Occipital lobe (tissue), 2 donors: ENCODE measurements around the gene TXNRD3. TPM values are rescaled to one million over a fixed set of nuclear protein-coding genes. Genes with fewer than 3 reads are reported as not detected.

Source experiments
- DNase-seq: peaks from one replicate; lab custom pipeline; 2025; lab: John Stamatoyannopoulos, UW
- total RNA-seq: library from RNA; depleted of rRNA; stranded (reverse); fragments of >200 nt; gene quantifications from one replicate; pipeline ENCODE4 v1.2.3, GENCODE V29; 2014

The TXNRD3 gene
- total RNA-seq, 1 donor from 2014 or later, result 15.3 TPM

DNA sequence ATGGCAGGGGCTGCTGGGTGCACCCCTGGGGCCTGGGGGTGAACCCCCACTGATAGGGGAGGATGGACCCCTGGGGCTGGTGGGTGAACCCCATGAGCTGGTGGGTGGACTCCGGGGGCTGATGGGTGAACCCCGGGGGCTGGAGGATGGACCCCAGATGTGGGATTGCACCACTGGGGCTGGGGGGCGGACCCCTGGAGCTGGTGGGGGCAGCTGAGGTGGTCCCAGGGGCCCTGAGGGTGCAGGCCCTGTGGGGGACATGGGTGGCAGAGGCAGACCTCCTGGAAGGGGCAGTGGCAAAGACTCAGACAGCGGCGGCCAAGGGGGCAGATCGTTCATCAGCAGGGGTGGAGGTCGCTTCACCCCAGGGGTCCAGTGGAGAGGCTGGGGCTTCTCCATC is 17.4 kb upstream of the TXNRD3 start:
- no peak for DNase-seq

GRCh38 chr3:126671521-126671920 is 16.6 kb upstream of the TXNRD3 start:
- no peak for DNase-seq

DNA sequence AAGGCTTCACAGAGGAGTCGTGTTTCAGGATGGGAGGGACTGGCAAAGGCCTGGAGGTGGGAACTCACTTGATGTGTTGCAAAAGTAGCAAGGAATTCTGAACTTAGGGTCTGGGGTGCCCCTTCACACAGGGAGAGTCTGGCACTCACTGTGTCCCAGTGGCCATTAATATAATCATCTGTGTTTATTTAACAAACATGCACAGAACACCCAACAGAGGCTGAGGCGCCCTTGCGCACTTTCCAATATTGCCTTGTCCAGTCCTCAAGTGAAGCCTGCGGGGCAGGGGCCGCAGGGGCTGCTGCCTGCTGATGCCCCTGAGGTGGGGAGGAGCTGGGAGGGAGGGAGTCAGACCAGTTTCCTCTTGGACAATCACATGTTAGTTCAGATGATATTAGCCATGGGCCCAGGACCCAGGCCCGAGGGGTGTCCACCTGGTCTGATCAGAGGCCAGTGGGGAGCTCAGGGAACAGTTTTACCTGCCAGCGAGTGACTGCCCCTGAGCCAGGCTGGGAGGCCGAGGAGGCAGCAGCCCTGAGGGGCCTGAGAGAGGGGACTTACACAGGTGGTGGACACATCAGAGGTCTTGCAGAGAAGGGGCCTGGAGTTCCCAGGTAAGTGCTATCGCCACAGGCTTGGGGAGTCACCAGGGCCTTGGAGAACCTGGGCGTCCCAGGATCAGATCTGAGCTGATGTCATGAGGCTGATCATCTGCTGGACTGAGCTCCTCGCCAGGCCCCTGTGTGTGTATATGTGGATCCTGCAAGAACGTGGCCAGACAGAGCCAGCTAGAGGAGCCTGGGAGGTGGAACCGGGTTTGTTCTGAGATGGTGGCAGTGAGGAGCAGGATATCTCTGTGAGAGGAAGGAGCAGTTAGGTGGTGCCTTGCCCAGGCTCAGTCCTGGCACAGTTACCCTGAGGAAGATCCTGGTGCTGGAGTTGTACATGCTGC is 13.8 kb upstream of the TXNRD3 start:
- no peak for DNase-seq

DNA sequence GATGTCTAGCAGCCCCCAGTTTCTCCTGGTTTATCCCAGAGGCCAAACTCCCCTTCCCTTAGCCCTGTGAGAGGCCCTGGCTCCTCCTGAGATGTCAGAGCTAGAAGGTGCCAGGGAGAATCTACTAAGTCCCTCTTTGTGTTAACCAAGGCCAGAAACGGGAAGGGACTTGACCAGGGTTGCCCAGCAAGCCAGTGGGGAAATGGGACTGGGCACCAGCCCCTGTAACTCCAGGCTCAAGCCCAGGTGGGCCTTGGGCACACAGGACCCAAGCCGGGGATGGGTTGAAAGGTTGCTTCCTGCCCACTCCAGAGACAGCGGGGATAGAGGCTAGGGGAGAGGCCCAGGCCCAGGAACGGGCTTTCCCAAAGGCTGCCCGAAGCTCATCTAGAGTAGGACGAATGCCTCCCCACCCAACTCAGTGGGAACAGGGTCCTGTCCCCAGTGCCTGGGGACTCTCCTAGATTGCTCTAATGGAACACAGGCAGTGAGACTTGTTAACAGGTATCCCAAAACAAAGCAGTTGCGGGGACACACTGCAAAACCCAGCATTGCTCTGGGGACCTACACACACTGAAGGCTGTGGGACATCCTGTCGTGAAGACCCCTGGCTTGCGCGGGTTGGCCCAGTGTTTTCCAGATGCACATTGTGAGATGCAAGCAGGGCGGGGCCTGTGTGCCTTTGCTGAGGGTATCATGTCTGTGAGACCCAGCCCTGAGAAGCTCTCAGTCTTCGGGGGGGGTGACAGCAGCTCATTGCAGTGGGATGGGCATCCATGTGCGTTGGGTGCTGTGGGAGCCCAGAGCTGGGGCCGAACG is 12.9 kb upstream of the TXNRD3 start:
- DNase-seq, result no peak

DNA sequence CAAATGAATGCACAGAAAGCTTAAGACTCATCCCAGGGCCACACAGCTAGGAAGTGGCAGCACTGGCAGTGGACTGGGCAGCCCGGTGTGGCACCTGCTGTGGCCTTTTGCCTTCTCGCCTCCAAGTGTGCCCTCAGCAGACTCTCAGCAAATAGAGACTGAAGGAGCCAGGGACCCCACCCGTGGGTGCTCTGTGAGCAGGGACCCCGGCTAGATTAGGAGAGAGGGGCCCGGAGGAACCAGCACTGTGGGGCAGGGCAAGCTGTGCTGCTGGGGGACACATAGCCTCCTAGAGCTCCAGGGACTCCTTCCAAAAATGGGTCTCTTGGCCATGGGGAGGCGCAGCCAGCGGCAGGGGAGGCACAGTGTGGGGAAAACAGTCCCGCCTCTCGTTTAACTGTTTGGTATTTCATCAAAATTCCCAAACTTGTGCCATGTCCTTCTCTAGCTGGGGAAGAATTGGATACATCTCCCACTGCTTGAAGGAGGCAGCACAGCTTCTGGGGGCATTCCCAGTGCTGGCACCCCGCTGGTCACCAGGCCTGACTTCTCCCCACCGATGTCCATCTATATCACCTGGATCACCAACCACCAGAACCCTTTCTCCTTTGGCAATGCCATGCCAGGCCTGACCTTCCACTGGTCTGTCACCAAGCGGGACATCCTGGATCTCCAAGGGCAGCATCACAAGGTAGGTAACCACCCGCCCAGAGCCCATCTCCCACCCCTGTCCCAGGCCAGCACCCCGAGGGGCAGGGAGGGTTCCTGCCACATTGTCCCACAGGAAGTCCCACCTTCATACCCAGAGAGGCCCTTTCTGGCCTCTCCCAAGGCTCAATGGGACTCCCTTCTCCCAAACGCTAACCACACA is 12.0 kb upstream of the TXNRD3 start:
- DNase-seq, result no peak

DNA sequence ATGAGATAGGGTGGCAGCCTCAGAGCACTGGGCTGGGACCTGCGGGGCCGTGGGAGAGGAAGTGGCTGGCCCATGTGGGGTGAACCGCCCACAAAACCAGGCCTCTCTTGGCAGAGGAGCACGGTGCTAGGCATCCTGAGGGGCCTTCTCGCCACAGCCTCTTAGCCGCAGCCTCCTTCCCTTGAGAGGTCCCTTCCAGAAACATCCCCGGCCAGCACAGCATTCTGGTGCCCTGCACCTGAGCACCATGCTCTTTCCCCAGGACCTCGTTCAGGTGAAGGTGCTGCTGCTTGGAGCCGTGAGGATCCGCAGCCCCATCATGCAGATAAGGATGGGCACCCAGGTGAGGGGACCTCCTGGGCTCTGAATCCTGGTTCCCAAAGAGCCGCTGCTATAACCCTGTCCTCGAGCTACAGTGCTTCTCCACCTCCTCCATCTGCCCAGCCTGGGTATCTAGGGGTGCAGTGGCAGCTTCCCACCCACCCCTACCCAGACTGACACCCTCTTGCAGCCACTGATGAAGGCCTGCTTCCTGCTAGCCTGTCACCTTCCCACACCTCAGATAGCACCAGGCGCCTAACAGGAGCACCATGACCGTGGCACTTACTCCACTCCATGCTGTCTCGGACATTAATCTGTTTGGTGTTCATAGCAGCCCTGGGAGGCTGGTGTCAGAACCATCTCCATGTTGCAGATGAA is 11.2 kb upstream of the TXNRD3 start:
- DNase-seq, result no peak

- no peak for DNase-seq
These were observed 10.5 kb upstream of the TXNRD3 start for GRCh38 chr3:126665221-126665936.

DNA sequence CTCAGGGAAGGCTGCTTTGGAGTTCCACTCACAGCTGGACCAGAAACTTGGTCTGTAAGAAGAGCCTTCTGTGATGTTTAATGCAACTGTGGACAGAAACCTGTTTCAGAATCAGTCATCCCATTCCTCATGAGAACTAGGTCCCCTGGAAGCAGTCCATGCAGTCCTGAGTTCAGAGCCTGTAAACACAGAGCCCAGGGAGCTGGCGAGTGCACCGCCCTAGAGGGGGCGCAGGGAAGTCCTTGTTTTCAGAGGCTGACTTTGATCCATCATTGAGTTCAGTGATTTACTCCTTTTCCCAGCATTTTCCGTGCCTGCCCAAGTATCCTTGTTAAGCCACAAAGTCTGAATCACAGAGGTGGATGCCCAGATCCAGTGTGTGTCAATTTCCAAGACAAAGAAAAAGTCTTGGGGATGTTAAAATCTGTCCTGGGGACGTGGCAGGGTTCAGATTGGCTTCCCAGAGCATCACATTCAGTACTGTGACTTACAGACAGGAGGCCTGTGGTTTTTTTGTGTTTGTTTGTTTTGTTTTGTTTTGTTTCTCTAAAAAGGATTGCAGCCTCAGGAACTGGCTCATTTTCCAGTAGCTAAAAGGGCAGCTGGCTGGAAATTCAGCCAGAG is 9.8 kb upstream of the TXNRD3 start:
- no peak for DNase-seq

GRCh38 chr3:126663750-126664149 is 8.8 kb upstream of the TXNRD3 start:
- DNase-seq, result no peak

- no peak for DNase-seq
These were observed 8.3 kb upstream of the TXNRD3 start for GRCh38 chr3:126663257-126663656.

- DNase-seq, result no peak
These were observed 6.8 kb upstream of the TXNRD3 start for GRCh38 chr3:126661532-126662364.

DNA sequence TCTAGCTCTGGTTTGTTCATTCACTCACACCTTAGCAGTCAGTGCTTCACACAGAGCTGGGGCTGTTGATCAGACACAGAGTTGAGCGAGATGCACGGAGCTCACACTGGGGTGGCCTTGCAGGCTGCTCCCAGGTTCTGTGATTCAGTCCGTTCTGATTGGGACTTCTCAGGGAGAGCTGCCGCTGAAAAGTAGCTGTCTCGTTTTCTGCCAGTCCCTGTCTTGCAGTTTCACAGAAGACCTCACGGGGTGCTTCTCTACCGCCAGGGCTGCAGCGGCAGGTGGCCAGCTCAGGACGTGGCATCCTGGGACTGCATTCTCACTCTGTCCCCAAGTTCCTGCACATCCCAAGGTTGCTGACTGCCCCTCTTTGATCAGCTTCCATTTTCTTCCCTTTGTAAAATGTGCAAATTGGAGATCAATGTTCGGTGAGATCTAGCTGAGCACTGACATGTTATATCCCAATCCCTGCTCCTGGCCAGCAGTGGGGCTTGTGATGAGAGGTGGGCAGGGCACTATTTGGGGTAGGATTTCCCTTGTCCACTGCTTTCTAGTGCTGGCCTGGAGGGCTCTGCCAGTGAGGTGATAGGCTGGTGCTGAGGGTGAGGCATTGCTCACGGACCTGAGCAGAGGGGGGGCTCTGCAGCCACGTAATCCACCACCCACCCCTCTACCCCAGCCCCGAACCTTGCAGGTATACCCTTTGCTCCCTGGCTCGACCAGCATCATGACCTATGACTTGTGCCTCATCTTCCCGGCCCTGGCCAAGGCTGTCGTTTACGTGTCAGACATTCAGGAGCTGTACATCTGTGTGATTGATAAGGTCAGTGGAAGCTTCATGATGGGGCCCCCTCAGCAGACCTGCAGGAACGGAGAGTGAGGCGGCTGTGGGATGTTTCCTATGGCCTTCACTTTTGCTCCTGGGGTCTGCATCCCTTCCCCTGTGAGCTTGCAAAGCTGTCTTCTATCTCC is 5.3 kb upstream of the TXNRD3 start:
- no peak for DNase-seq

DNA sequence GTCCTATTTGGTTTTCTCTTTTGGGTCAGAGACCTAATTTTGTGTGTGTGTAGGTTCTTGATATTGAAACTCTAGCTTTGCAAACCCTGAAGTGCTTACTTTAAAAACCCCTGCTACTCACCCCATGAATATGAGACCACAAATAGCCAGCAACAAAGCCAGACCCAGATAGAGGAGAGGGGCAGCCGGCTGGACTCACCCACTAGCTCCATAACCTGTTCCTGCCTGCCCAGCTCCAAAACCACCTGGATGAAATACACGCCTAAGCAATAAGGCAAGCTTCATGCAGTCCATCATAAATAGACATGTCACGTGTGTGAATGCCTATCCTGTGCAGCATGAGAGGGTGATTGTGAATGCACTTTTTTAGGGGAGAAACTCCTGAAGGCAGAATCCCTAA is 3.7 kb upstream of the TXNRD3 start:
- no peak for DNase-seq

DNA sequence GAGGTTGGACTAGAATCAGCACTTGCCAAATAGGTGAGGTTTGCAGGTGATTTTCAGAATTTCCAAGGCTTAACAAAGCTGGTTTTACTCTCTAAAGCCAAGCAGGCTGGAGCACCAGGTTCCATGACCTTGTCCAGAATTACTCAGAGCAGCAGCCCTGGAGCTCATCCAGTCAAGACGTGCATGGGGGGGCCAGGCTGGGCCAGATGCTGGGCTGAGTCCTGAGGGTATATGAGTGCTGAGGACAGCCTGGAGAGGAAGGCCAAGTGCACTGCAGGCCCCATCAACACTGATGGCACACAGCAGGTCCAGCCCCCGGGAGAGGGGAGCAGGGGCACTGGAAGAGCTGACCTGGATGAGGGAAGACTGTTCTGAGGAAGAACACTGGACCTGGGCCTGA is 3.0 kb upstream of the TXNRD3 start:
- no peak for DNase-seq

DNA sequence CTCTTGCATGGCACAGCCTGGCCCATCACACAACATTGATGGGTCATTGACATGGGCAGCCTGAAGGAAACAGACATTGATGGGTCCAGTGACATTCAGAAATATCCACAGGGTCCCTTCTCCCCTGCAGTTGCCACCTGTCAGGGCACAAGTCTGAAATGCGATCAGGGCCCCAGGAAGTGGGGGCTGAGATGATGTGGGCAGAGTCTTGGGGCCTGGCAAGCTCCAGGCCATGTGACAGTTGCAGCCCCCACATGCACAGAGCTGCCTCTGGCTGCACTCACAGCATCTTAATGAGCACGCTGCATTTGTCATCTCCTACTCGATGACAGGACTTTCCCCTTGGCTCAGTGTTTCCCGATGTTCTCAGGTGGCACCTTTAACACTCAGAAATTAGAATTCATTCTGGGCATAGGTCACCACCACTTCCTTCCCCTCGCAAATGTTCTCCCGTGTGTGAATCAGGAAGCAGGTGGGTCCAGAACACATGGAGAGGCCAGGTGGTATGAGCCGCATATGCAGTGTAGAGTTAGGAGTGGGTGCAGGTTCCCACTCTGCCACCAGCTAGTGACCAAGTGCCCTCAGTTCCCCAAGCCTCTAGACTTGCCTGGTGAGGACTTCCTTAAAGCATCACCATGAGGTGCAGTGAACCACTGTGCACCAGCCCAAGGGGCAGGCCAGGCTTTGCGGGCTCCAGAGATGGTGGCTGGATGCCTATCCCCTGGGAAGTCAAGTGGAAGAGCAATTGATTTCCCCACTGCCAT is 1.6 kb upstream of the TXNRD3 start:
- DNase-seq, result no peak

GRCh38 chr3:126655887-126656286 is 963 bp upstream of the TXNRD3 start:
- no peak for DNase-seq

DNA sequence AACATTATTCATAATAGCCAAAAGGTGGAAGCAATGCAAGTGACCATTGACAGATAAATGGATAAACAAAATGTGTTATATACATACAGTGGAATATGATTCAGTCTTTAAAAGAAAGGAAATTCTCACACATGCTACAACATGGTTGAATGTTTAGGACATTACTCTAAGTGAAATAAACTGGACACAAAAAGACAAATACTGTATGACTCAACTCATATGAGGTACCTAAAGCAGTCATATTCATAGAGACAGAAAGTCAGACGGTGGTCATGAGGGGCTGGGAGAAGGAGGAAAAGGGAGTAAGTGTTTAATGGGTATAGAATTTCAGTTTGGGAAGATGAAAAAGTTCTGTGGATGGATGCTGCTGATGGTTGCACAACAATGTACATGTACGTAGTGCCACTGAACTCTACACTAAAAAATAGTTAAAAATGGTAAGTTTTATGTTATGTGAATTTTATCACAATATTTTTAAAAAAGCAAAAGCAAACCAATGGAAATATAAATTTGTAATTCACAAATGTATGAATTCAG is 5.3 kb downstream of the TXNRD3 start:
- no peak for DNase-seq
